Measurements from ENCODE around the gene EXOC4.

Gene EXOC4

DNA sequence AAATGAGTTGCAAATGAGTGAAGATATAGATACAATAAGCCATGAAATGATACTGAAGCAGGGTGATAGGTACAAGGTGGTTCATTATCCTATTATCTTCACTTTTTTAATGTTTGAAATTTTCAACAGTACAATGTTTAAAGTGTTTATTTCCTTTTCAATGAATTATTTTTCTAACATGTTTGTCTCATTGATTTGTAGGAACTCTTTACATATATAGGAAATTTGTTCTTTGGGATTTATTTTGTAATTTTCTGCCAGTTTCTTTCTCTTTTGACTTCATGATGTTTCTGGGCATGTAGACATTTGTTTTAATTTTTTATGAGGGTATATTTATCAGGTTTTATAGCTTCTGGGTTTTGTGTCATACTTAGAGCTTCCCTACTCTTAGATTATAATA is 108.9 kb downstream of the EXOC4 start:
- Histone ChIP-seq H3F3A (ENCODE audit: low read depth) (0 out of 2 replicates have a peak, but pooled peaks cover 3% of the 10 kb centered on the region), H3K4me1 (ENCODE audit: insufficient read depth, low read length, poor library complexity, severe bottlenecking) (peaks cover 26% of the 10 kb centered on the region), H3K27me3 (ENCODE audit: insufficient read depth, low read length, poor library complexity, severe bottlenecking) (no peaks in the 10 kb centered on the region), H3K4me3 (ENCODE audit: low read length, poor library complexity, severe bottlenecking) (no peak overlapping the region), H3K79me2 (ENCODE audit: insufficient read depth, low read length) (peaks cover 4% of the 10 kb centered on the region; the same call in 1 of the 2 replicates), H3K9me2 (replicated peaks; ENCODE audit: low read depth, low read length) (no peaks in the 10 kb centered on the region), H3K9me3 (ENCODE audit: insufficient read depth, low read depth, low read length) (no peaks in the 10 kb centered on the region), H3K4me2 (ENCODE audit: low read depth, low read length, poor library complexity, severe bottlenecking) (no peak overlapping the region), H2AFZ (ENCODE audit: low read length) (no peak overlapping the region), H4K20me1 (ENCODE audit: insufficient read depth, low read length, poor library complexity, severe bottlenecking) (no peaks in the 10 kb centered on the region), H3K36me3 (ENCODE audit: insufficient read depth, low read length) (peaks cover 3% of the 10 kb centered on the region), H3K9ac (ENCODE audit: low read depth, low read length, poor library complexity, severe bottlenecking) (no peak overlapping the region)
- TF ChIP-seq, protein P1, sequence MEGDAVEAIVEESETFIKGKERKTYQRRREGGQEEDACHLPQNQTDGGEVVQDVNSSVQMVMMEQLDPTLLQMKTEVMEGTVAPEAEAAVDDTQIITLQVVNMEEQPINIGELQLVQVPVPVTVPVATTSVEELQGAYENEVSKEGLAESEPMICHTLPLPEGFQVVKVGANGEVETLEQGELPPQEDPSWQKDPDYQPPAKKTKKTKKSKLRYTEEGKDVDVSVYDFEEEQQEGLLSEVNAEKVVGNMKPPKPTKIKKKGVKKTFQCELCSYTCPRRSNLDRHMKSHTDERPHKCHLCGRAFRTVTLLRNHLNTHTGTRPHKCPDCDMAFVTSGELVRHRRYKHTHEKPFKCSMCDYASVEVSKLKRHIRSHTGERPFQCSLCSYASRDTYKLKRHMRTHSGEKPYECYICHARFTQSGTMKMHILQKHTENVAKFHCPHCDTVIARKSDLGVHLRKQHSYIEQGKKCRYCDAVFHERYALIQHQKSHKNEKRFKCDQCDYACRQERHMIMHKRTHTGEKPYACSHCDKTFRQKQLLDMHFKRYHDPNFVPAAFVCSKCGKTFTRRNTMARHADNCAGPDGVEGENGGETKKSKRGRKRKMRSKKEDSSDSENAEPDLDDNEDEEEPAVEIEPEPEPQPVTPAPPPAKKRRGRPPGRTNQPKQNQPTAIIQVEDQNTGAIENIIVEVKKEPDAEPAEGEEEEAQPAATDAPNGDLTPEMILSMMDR (conservative IDR thresholded peaks at IDR 0.05; ENCODE audit: low read length): no peak
- TF ChIP-seq EZH2phosphoT487 (IDR thresholded peaks at IDR 0.05; ENCODE audit: borderline replicate concordance): no peak

- no peak overlapping the region for H2AFZ ChIP-seq (ENCODE audit: low read length)
- H3K4me1 ChIP-seq (ENCODE audit: insufficient read depth, low read length, poor library complexity, severe bottlenecking): peaks cover 31% of the 10 kb centered on the region
- H3K27me3 ChIP-seq (ENCODE audit: insufficient read depth, low read length, poor library complexity, severe bottlenecking): no peaks in the 10 kb centered on the region
- TF ChIP-seq, protein P1 (conservative IDR thresholded peaks at IDR 0.05; ENCODE audit: low read length): peak; percentile 37
- TF ChIP-seq EZH2phosphoT487 (IDR thresholded peaks at IDR 0.05; ENCODE audit: borderline replicate concordance): no peak
- no peaks in the 10 kb centered on the region for H3K9me2 ChIP-seq (replicated peaks; ENCODE audit: low read depth, low read length)
- H3K4me2 ChIP-seq (ENCODE audit: low read depth, low read length, poor library complexity, severe bottlenecking): peak overlapping the region; percentile 69
- no peaks in the 10 kb centered on the region for H3K9me3 ChIP-seq (ENCODE audit: insufficient read depth, low read depth, low read length)
- H4K20me1 ChIP-seq (ENCODE audit: insufficient read depth, low read length, poor library complexity, severe bottlenecking): no peaks in the 10 kb centered on the region
- H3K4me3 ChIP-seq (ENCODE audit: low read length, poor library complexity, severe bottlenecking): peak overlapping the region; percentile 50
- peaks cover 5% of the 10 kb centered on the region; the same call in 1 of the 2 replicates for H3K79me2 ChIP-seq (ENCODE audit: insufficient read depth, low read length)
- H3K36me3 ChIP-seq (ENCODE audit: insufficient read depth, low read length): peaks cover 3% of the 10 kb centered on the region; the same call in 1 of the 2 replicates
- H3F3A ChIP-seq (ENCODE audit: low read depth): 0 out of 2 replicates have a peak, but pooled peaks cover 3% of the 10 kb centered on the region
- H3K9ac ChIP-seq (ENCODE audit: low read depth, low read length, poor library complexity, severe bottlenecking): peak overlapping the region; percentile 40
Observed at GRCh38 chr7:133364959-133365690, 112.2 kb downstream of the EXOC4 start.

DNA sequence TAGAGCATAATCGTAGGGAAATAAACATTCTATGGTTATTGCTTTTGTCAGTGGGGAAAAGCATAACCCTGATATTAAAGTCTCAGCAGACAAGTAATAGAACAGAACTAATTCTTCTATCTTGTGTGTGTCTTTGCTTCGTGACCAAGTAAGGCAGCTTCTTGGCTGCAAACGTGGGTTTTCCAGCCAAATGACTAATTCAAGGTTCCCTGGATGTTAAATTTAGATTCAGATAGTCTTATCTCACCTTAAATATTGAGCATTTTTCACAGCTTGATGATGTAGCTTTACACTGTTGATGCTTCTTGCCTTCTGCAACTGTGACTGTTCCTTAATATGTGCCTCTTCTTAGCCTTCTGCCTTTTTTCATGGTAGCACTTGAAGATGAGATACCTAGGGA is 113.0 kb downstream of the EXOC4 start:
- H4K20me1 ChIP-seq (ENCODE audit: insufficient read depth, low read length, poor library complexity, severe bottlenecking): no peaks in the 10 kb centered on the region
- peak overlapping the region; percentile 69 for H3K4me2 ChIP-seq (ENCODE audit: low read depth, low read length, poor library complexity, severe bottlenecking)
- H3K9ac ChIP-seq (ENCODE audit: low read depth, low read length, poor library complexity, severe bottlenecking): peak overlapping the region; percentile 40

More for the DNA sequence above, 113.0 kb downstream of the EXOC4 start:
- Histone ChIP-seq H3K9me3 (ENCODE audit: insufficient read depth, low read depth, low read length) (no peaks in the 10 kb centered on the region), H3F3A (ENCODE audit: low read depth) (0 out of 2 replicates have a peak, but pooled peaks cover 3% of the 10 kb centered on the region), H3K9me2 (replicated peaks; ENCODE audit: low read depth, low read length) (no peaks in the 10 kb centered on the region), H3K36me3 (ENCODE audit: insufficient read depth, low read length) (peaks cover 3% of the 10 kb centered on the region; the same call in 1 of the 2 replicates), H3K4me1 (ENCODE audit: insufficient read depth, low read length, poor library complexity, severe bottlenecking) (peaks cover 35% of the 10 kb centered on the region), H2AFZ (ENCODE audit: low read length) (no peak overlapping the region), H3K79me2 (ENCODE audit: insufficient read depth, low read length) (peaks cover 5% of the 10 kb centered on the region; the same call in 1 of the 2 replicates), H3K27me3 (ENCODE audit: insufficient read depth, low read length, poor library complexity, severe bottlenecking) (no peaks in the 10 kb centered on the region), H3K4me3 (ENCODE audit: low read length, poor library complexity, severe bottlenecking) (peak overlapping the region; percentile 50)
- TF ChIP-seq, protein P1 (conservative IDR thresholded peaks at IDR 0.05; ENCODE audit: low read length): no peak
- TF ChIP-seq EZH2phosphoT487 (IDR thresholded peaks at IDR 0.05; ENCODE audit: borderline replicate concordance): no peak
